ENCODE data around the gene ZFYVE9. TPM values are rescaled to one million over a fixed set of nuclear protein-coding genes. Genes with fewer than 3 reads are reported as not detected.

Gene ZFYVE9
- total and polyA plus RNA-seq, 2 experiments from 2014 or later, result 5.4 to 27.3 TPM

- Histone ChIP-seq H3K27me3 (ENCODE audit: insufficient read depth) (no peaks in the 10 kb centered on the region), H4K20me1 (replicated peaks; ENCODE audit: insufficient read depth) (no peaks in the 10 kb centered on the region), H3K4me2 (no peak overlapping the region), H3K27ac (ENCODE audit: low read depth) (no peak overlapping the region), H3K79me2 (replicated peaks; ENCODE audit: insufficient read depth) (no peaks in the 10 kb centered on the region), H3K4me1 (ENCODE audit: insufficient read depth) (no peaks in the 10 kb centered on the region), H3K9me2 (ENCODE audit: insufficient read depth) (no peaks in the 10 kb centered on the region), H3K36me3 (ENCODE audit: insufficient read depth) (no peaks in the 10 kb centered on the region), H3K4me3 (no peak overlapping the region), H2AFZ (no peak overlapping the region), H3F3A (replicated peaks; ENCODE audit: low read depth) (no peaks in the 10 kb centered on the region)
- H3K4me1 Mint-ChIP-seq, result no peaks in the 10 kb centered on the region
- DNase-seq (ENCODE audit: low spot score), result no peak
- H3K27ac Mint-ChIP-seq, result no peak overlapping the region
- TF ChIP-seq STAT1 (IDR thresholded peaks at IDR 0.05; ENCODE audit: unreplicated experiment) (no peak), JUNB (IDR thresholded peaks at IDR 0.05; ENCODE audit: unreplicated experiment) (no peak), NANOG (IDR thresholded peaks at IDR 0.05; ENCODE audit: borderline replicate concordance) (no peak), CREB1 (CRISPR knock-in tag; IDR thresholded peaks at IDR 0.05; ENCODE audit: low read depth) (no peak), EZH2 (IDR thresholded peaks at IDR 0.05; ENCODE audit: low read depth, unreplicated experiment) (no peak), EZH2phosphoT487 (IDR thresholded peaks at IDR 0.05; ENCODE audit: unreplicated experiment) (no peak)
- ATAC-seq, result no peak
- no peak overlapping the region for H3K4me3 Mint-ChIP-seq
- no peaks in the 10 kb centered on the region for H3K36me3 Mint-ChIP-seq (ENCODE audit: low read depth)
- no peaks in the 10 kb centered on the region for H3K9me3 Mint-ChIP-seq
- no peaks in the 10 kb centered on the region for H3K27me3 Mint-ChIP-seq (ENCODE audit: insufficient read depth, low read depth, poor library complexity)
These were observed 30.4 kb upstream of the ZFYVE9 start for GRCh38 chr1:52111492-52111891.

- Histone ChIP-seq H3F3A (replicated peaks; ENCODE audit: low read depth) (no peaks in the 10 kb centered on the region), H3K4me1 (ENCODE audit: insufficient read depth) (no peaks in the 10 kb centered on the region), H2AFZ (no peak overlapping the region), H3K4me2 (no peak overlapping the region), H3K9me2 (ENCODE audit: insufficient read depth) (no peaks in the 10 kb centered on the region), H3K36me3 (ENCODE audit: insufficient read depth) (no peaks in the 10 kb centered on the region), H3K27ac (ENCODE audit: low read depth) (no peak overlapping the region), H4K20me1 (replicated peaks; ENCODE audit: insufficient read depth) (no peaks in the 10 kb centered on the region), H3K4me3 (no peak overlapping the region), H3K79me2 (replicated peaks; ENCODE audit: insufficient read depth) (no peaks in the 10 kb centered on the region), H3K27me3 (ENCODE audit: insufficient read depth) (no peaks in the 10 kb centered on the region)
- no peak for ATAC-seq
- Mint-ChIP-seq H3K36me3 (ENCODE audit: low read depth) (no peaks in the 10 kb centered on the region), H3K27ac (no peak overlapping the region), H3K9me3 (no peaks in the 10 kb centered on the region), H3K4me3 (no peak overlapping the region), H3K27me3 (ENCODE audit: insufficient read depth, low read depth, poor library complexity) (no peaks in the 10 kb centered on the region), H3K4me1 (no peaks in the 10 kb centered on the region)
- no peak for TF ChIP-seq NANOG (IDR thresholded peaks at IDR 0.05; ENCODE audit: borderline replicate concordance)
- no peak for TF ChIP-seq ZNF331 (CRISPR knock-in tag; IDR thresholded peaks at IDR 0.05; ENCODE audit: low read depth)
- no peak for TF ChIP-seq POLR2AphosphoS5 (IDR thresholded peaks at IDR 0.05; ENCODE audit: low read depth)
- TF ChIP-seq ZNF462 (CRISPR knock-in tag; IDR thresholded peaks at IDR 0.05), result no peak
- no peak for TF ChIP-seq EZH2phosphoT487 (IDR thresholded peaks at IDR 0.05; ENCODE audit: unreplicated experiment)
- TF ChIP-seq ETS1 (IDR thresholded peaks at IDR 0.05), result no peak
- TF ChIP-seq REST (IDR thresholded peaks at IDR 0.05; ENCODE audit: unreplicated experiment), result no peak
- TF ChIP-seq ZNF114 (CRISPR knock-in tag; IDR thresholded peaks at IDR 0.05), result no peak
- no peak for TF ChIP-seq JUNB (IDR thresholded peaks at IDR 0.05; ENCODE audit: unreplicated experiment)
- TF ChIP-seq CREB1 (CRISPR knock-in tag; IDR thresholded peaks at IDR 0.05; ENCODE audit: low read depth), result no peak
- DNase-seq (ENCODE audit: low spot score), result no peak
These were observed 29.4 kb upstream of the ZFYVE9 start for GRCh38 chr1:52112489-52112888.

Data from GM23338 (cell line).